Caco-2 (cell line): Measurements from ENCODE around the gene NRIP1. TPM values are rescaled to one million over a fixed set of nuclear protein-coding genes. Genes with fewer than 3 reads are reported as not detected.
"Not testable (repeated sequence)": the region's sequence is repeated elsewhere in the genome, so short reads cannot be mapped to it uniquely, and the experiment has no call there.

Source experiments
- BruUV-seq: library from RNA; stranded (reverse); fragments of 400-500 nt; replicated peaks from 2 replicates; lab custom pipeline; 2021; lab: Mats Ljungman, UMichigan
- CTCF ChIA-PET: fragments of 300-600 bp; sonication (Branson Sonifier 250); formaldehyde crosslinking; loops from one replicate; lab custom pipeline; 2022; ENCODE audit warnings: antibody characterized with exemption; lab: Charles Lee
- POLR2A ChIA-PET: fragments of 300-600 bp; sonication (Branson Sonifier 250); formaldehyde crosslinking; loops from one replicate; lab custom pipeline; 2022; ENCODE audit warnings: antibody characterized with exemption; lab: Charles Lee
- DNase-seq, 2 experiments: peaks; one replicate each; pipeline versions ENCODE4 v3.0.0 to v3.0.0-alpha.2; 2020 to 2022
- H3K27me3 ChIP-seq: replicated peaks from 2 replicates; pipeline ENCODE4 v1.6.0; 2011; ENCODE audit warnings: low read length; ENCODE audit not compliant: control insufficient read depth, insufficient read depth
- H3K36me3 ChIP-seq: 2 replicates; pipeline ENCODE4 v1.5.1; 2011; ENCODE audit warnings: low read length; ENCODE audit not compliant: control insufficient read depth, insufficient read depth
- H3K4me1 ChIP-seq: fragments of 250-450 bp; sonication (Bioruptor Pico); 2 replicates; pipeline ENCODE4 v1.5.1; 2020; ENCODE audit warnings: mild to moderate bottlenecking
- H3K4me3 ChIP-seq: 2 replicates; pipeline ENCODE4 v1.5.1; 2011; ENCODE audit warnings: low read depth, mild to moderate bottlenecking, control low read depth, low read length
- H3K9me3 ChIP-seq: fragments of 250-450 bp; sonication (Bioruptor Pico); 2 replicates; pipeline ENCODE4 v1.5.1; 2020; ENCODE audit warnings: mild to moderate bottlenecking, moderate library complexity
- H3K27ac Mint-ChIP-seq: one replicate; pipeline ENCODE4 v1.8.0; 2022; ENCODE audit warnings: mixed read lengths; ENCODE audit not compliant: unreplicated experiment
- H3K27me3 Mint-ChIP-seq: one replicate; pipeline ENCODE4 v1.8.0; 2022; ENCODE audit warnings: mixed read lengths; ENCODE audit not compliant: insufficient read depth, unreplicated experiment
- H3K36me3 Mint-ChIP-seq: one replicate; pipeline ENCODE4 v1.8.0; 2022; ENCODE audit warnings: mild to moderate bottlenecking, mixed read lengths; ENCODE audit not compliant: insufficient read depth, unreplicated experiment
- H3K4me1 Mint-ChIP-seq: one replicate; pipeline ENCODE4 v1.8.0; 2022; ENCODE audit warnings: low read depth, mixed read lengths; ENCODE audit not compliant: unreplicated experiment
- H3K4me3 Mint-ChIP-seq: one replicate; pipeline ENCODE4 v1.8.0; 2022; ENCODE audit warnings: mild to moderate bottlenecking, moderate library complexity, mixed read lengths; ENCODE audit not compliant: unreplicated experiment
- H3K9me3 Mint-ChIP-seq: one replicate; pipeline ENCODE4 v1.8.0; 2022; ENCODE audit warnings: mixed read lengths; ENCODE audit not compliant: unreplicated experiment
- CTCF ChIP-seq, 2 experiments: fragments of 200-600 bp in 1 of 2; IDR thresholded peaks; 1 replicate in 1 of 2; 2 replicates in 1 of 2; pipeline versions ENCODE4 v1.5.1 to v1.8.0; 2011 to 2022; ENCODE audit warnings: antibody characterized with exemption in 1 of 2, control low read depth in 1 of 2, inconsistent platforms in 1 of 2, low read depth in 1 of 2, low read length in 1 of 2, mild to moderate bottlenecking in 1 of 2, moderate library complexity in 1 of 2; ENCODE audit not compliant: insufficient read depth in 1 of 2, severe bottlenecking in 1 of 2, unreplicated experiment in 1 of 2
- intact Hi-C: fragments of 100-400 bp; cut with micrococcal nuclease; formaldehyde crosslinking; loops from one replicate; pipeline ENCODE4 v1.10.0; 2022; ENCODE audit not compliant: unreplicated experiment
- total RNA-seq: library from RNA; stranded (reverse); gene quantifications from 2 replicates; pipeline ENCODE4 v1.2.3, GENCODE V29; 2022

NRIP1 gene
- total RNA-seq, 1 experiment from 2014 or later, result 28.6 TPM

GRCh38 chr21:14945176-14945575 is 119.6 kb downstream of the NRIP1 start:
- Histone ChIP-seq H3K36me3 (no peaks in the 10 kb centered on the region), H3K4me3 (no peak overlapping the region), H3K27me3 (no peaks in the 10 kb centered on the region), H3K9me3 (peaks cover 4% of the 10 kb centered on the region; the same call in 1 of the 2 replicates), H3K4me1 (no peaks in the 10 kb centered on the region)
- Mint-ChIP-seq H3K27ac (no peak overlapping the region), H3K27me3 (no peaks in the 10 kb centered on the region), H3K36me3 (no peaks in the 10 kb centered on the region), H3K4me3 (no peak overlapping the region), H3K4me1 (peaks cover 8% of the 10 kb centered on the region), H3K9me3 (peaks cover 8% of the 10 kb centered on the region)
- no TSS peak for BruUV-seq
- no peak for DNase-seq
- intact Hi-C loops, result no loop called here
- TF ChIP-seq CTCF (IDR thresholded peaks at IDR 0.05; ENCODE audit: insufficient read depth in 1 of 2, low read depth in 1 of 2, low read length in 1 of 2, severe bottlenecking in 1 of 2, unreplicated experiment in 1 of 2), result no peak
- CTCF ChIA-PET, result no interaction called here
- POLR2A ChIA-PET, result no interaction called here

- Histone ChIP-seq H3K36me3 (no peaks in the 10 kb centered on the region), H3K4me3 (no peak overlapping the region), H3K9me3 (no peaks in the 10 kb centered on the region), H3K27me3 (no peaks in the 10 kb centered on the region), H3K4me1 (no peaks in the 10 kb centered on the region)
- CTCF ChIA-PET, result interaction anchor here (1.6 kb wide), 1 partner anchor 80 kb away, joined by 7 read pairs; no protein-coding TSS in a partner anchor
- no peak overlapping the region for H3K27ac Mint-ChIP-seq
- H3K36me3 Mint-ChIP-seq, result no peaks in the 10 kb centered on the region
- POLR2A ChIA-PET, result no interaction called here
- H3K27me3 Mint-ChIP-seq, result no peaks in the 10 kb centered on the region
- no peak for DNase-seq
- no TSS peak for BruUV-seq
- no peak overlapping the region for H3K4me3 Mint-ChIP-seq
- intact Hi-C loops, result loop anchor here (5.0 kb wide), 1 partner anchor 81 kb away; no protein-coding TSS in a partner anchor
- peaks cover 8% of the 10 kb centered on the region for H3K4me1 Mint-ChIP-seq
- H3K9me3 Mint-ChIP-seq, result peaks cover 5% of the 10 kb centered on the region
- no peak for TF ChIP-seq CTCF (IDR thresholded peaks at IDR 0.05; ENCODE audit: insufficient read depth in 1 of 2, low read depth in 1 of 2, low read length in 1 of 2, severe bottlenecking in 1 of 2, unreplicated experiment in 1 of 2)
These were observed 121.2 kb downstream of the NRIP1 start for GRCh38 chr21:14943616-14944015.

- Mint-ChIP-seq H3K4me1 (peaks cover 8% of the 10 kb centered on the region), H3K9me3 (peaks cover 6% of the 10 kb centered on the region), H3K36me3 (no peaks in the 10 kb centered on the region), H3K4me3 (no peak overlapping the region), H3K27me3 (no peaks in the 10 kb centered on the region), H3K27ac (no peak overlapping the region)
- no peaks in the 10 kb centered on the region for H3K27me3 ChIP-seq
- TF ChIP-seq CTCF (IDR thresholded peaks at IDR 0.05; ENCODE audit: insufficient read depth in 1 of 2, low read depth in 1 of 2, low read length in 1 of 2, severe bottlenecking in 1 of 2, unreplicated experiment in 1 of 2), result no peak
- H3K36me3 ChIP-seq, result no peaks in the 10 kb centered on the region
- ChIA-PET CTCF (interaction anchor here (1.6 kb wide), 1 partner anchor 79 kb away, joined by 7 read pairs; no protein-coding TSS in a partner anchor), POLR2A (no interaction called here)
- BruUV-seq, result no TSS peak
- no peak overlapping the region for H3K4me3 ChIP-seq
- H3K4me1 ChIP-seq, result no peaks in the 10 kb centered on the region
- intact Hi-C loops, result loop anchor here (5.0 kb wide), 1 partner anchor 81 kb away; no protein-coding TSS in a partner anchor
- DNase-seq, result peak in 1 of 2 experiments; percentile 7
- H3K9me3 ChIP-seq, result no peaks in the 10 kb centered on the region
These were observed 121.9 kb downstream of the NRIP1 start for GRCh38 chr21:14942801-14943490.

- H3K27ac Mint-ChIP-seq, H3K36me3 ChIP-seq, H3K9me3 Mint-ChIP-seq, CTCF ChIA-PET, DNase-seq, H3K4me3 Mint-ChIP-seq, H3K9me3 ChIP-seq, POLR2A ChIA-PET, H3K4me1 Mint-ChIP-seq, intact Hi-C loops, H3K4me3 ChIP-seq, BruUV-seq, H3K36me3 Mint-ChIP-seq, H3K27me3 Mint-ChIP-seq, H3K4me1 ChIP-seq, H3K27me3 ChIP-seq: not testable (repeated sequence)
These were observed 137.5 kb downstream of the NRIP1 start for GRCh38 chr21:14927324-14927723.
